Kasumi-1 (cell line): ENCODE measurements around the gene NFAM1.

Experiments
- DNase-seq, 2 experiments: peaks; one replicate each; lab custom pipeline; 2025; lab: John Stamatoyannopoulos, UW

The NFAM1 gene

DNA sequence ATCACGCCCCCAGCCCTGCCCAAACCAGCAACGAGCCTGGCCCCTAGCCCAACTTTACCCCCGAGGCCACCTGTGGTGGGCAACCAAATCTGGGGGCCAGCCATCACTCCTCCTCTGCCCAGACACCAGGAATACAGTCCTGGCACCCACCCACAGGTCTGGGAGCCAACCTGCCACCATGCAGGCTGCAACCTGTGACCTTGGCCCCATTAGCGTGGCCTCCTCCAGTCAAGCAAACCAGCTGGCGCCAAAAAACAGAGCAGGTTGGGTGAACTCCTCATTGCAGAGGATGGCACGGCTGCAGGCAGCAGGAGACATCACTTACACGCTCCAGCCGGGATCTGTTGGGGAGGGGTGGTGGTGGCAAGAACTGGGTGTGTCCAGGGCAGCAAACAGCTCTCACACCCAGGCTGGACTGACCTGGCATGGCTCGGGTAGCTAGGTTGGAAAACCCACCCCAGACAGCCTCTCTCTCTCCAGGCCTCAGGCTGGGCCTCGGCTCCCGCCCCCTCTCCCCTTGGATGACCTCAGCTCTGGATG lies 96.3 kb downstream of the NFAM1 start:
- DNase-seq: no peak

DNA sequence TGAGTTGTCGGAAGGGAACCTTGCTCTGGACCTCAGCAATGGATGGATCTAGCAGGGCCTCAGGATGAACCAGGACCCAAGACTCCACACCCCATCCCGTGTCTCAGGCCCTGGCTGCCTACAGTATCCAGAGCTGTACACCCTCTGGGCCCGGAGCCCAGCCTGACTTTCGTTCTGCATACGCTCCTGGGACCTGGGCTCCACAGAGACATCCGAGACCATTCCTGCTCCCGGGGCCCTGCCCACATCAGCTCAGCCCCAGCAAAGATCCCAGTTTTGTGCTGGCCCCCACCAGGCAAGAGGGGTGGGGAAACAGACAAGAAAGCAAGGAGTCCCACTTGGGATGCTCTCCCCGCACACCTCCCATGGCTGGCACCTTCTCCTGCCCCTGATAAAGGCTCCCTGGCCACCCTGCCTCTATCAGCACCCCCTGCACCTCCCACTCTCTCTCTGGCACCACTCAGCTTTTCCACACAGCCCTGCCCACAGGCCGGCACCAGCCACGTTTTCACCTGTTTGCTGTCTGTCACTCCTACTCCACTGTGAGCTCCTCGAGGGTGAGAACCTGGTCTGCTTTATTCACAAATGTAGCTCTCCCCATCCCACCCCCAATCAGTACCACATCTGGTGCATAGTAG lies 97.2 kb downstream of the NFAM1 start:
- no peak for DNase-seq

DNA sequence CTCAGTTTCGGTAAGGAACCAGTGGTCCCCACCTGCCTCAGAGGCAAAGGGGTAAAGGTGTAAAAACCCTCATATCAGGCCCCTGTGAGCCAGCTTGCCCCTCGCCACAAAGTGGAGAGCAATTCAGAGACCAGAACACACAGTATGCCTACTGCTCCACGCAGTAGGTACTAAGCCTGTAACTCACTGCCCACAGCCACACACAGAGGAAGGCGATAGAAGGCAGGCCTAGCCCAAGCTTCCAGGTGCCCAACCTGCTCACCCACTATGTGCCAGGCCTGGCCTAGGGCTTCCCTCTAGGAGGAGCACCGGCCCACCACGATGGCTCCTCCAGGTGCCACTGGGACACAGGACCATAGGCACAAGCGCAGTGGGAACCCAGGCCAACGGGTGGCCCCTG lies 98.7 kb downstream of the NFAM1 start:
- DNase-seq: no peak

DNA sequence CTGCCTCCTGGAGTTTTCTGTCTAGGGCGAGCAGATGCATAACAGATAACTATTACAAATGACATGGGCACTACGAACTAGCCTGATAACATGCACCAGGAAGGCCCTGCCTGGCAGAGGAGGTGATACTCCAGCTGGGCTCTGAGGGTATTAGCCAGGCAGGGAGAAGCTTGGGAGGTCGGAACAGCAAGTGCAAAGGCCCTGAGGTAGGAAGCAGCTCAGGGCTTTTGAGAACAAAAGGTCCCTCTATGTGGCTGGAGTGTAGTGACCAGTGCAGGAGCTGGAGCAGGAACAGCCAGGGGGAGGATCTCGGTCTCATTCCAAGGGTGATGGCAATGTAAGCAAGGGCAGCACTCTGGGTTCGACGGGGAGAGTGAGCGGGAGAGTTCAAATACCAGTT lies 100.1 kb downstream of the NFAM1 start:
- no peak for DNase-seq

DNA sequence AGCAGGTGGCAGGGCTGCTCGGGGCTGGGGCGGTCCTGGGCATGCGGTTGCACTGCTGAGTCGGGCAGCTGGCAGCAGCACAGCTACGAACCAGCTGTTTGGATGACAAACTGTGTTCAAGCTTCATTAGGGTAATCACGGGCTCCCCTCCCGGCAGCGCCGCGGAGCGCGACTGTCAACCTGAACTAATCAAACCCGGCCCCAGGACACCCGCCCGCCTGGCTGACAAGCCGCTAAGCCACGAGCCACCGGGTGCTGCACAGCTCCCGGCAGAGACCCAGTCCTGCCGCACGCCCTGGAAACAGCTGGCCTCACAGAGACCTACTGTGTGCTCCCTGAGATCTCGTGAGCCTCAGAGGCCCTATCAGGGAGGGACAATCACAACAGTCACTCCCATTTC lies 101.2 kb downstream of the NFAM1 start:
- DNase-seq: no peak
